MM.1S (cell line): Measurements from ENCODE around the gene CDC37.

ENCODE experiments used
- EZH2 ChIP-seq: fragments of 300-600 bp; sonication (generic); optimal IDR thresholded peaks from 2 replicates; pipeline ENCODE3; 2017; ENCODE audit warnings: low read depth, mild to moderate bottlenecking, antibody characterized with exemption, low read length, mixed read lengths
- TF ChIP-seq, protein P1 (sequence below): fragments of 300-600 bp; sonication (generic); IDR thresholded peaks from 2 replicates; pipeline ENCODE4 v1.5.1; 2016; ENCODE audit warnings: antibody characterized with exemption, low read length, mixed read lengths

GRCh38 chr19:10416083-10416379 lies 12.7 kb upstream of the CDC37 start:
- TF ChIP-seq, protein P1, sequence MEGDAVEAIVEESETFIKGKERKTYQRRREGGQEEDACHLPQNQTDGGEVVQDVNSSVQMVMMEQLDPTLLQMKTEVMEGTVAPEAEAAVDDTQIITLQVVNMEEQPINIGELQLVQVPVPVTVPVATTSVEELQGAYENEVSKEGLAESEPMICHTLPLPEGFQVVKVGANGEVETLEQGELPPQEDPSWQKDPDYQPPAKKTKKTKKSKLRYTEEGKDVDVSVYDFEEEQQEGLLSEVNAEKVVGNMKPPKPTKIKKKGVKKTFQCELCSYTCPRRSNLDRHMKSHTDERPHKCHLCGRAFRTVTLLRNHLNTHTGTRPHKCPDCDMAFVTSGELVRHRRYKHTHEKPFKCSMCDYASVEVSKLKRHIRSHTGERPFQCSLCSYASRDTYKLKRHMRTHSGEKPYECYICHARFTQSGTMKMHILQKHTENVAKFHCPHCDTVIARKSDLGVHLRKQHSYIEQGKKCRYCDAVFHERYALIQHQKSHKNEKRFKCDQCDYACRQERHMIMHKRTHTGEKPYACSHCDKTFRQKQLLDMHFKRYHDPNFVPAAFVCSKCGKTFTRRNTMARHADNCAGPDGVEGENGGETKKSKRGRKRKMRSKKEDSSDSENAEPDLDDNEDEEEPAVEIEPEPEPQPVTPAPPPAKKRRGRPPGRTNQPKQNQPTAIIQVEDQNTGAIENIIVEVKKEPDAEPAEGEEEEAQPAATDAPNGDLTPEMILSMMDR = no peak
- TF ChIP-seq EZH2 = no peak
